Progenitor cell of endocrine pancreas (in vitro differentiated cells): ENCODE data around the gene NDUFS6. TPM values are rescaled to one million over a fixed set of nuclear protein-coding genes. Genes with fewer than 3 reads are reported as not detected.
"Not testable (repeated sequence)": the region's sequence is repeated elsewhere in the genome, so short reads cannot be mapped to it uniquely, and the experiment has no call there.

Experiments
- DNase-seq: peaks from one replicate; pipeline ENCODE4 v3.0.0; 2021; ENCODE audit warnings: low spot score; ENCODE audit not compliant: unreplicated experiment
- H3K27ac Mint-ChIP-seq: 2 replicates; pipeline ENCODE4 v1.8.0; 2021; ENCODE audit warnings: mild to moderate bottlenecking, moderate library complexity, mixed read lengths
- H3K27me3 Mint-ChIP-seq: 2 replicates; pipeline ENCODE4 v1.8.0; 2021; ENCODE audit warnings: mixed read lengths
- H3K36me3 Mint-ChIP-seq: 2 replicates; pipeline ENCODE4 v1.8.0; 2022; ENCODE audit warnings: mixed read lengths; ENCODE audit not compliant: insufficient read depth
- H3K4me1 Mint-ChIP-seq: 2 replicates; pipeline ENCODE4 v1.8.0; 2021; ENCODE audit warnings: low read depth, mixed read lengths
- H3K4me3 Mint-ChIP-seq: 2 replicates; pipeline ENCODE4 v1.8.0; 2021; ENCODE audit warnings: low read depth, mild to moderate bottlenecking, moderate library complexity, mixed read lengths
- H3K9me3 Mint-ChIP-seq: 2 replicates; pipeline ENCODE4 v1.8.0; 2021; ENCODE audit warnings: low read depth, mixed read lengths
- CTCF ChIP-seq: fragments of 200-600 bp; sonication (generic); IDR thresholded peaks from one replicate; pipeline ENCODE4 v1.5.0; 2021; ENCODE audit warnings: antibody characterized with exemption, mild to moderate bottlenecking; ENCODE audit not compliant: unreplicated experiment
- total RNA-seq: library from RNA; stranded (reverse); gene quantifications from 2 replicates; pipeline ENCODE4 v1.2.1, GENCODE V29; 2021

NDUFS6 gene
- total RNA-seq, 1 donor from 2014 or later: 36.4 TPM

GRCh38 chr5:1810581-1811101, 9.4 kb downstream of the NDUFS6 start:
- H3K4me1 Mint-ChIP-seq: no peaks in the 10 kb centered on the region
- TF ChIP-seq CTCF: no peak
- DNase-seq: no peak
- no peaks in the 10 kb centered on the region for H3K27me3 Mint-ChIP-seq
- peaks cover 30% of the 10 kb centered on the region for H3K36me3 Mint-ChIP-seq
- H3K9me3 Mint-ChIP-seq: no peaks in the 10 kb centered on the region
- no peak overlapping the region for H3K27ac Mint-ChIP-seq
- H3K4me3 Mint-ChIP-seq: no peak overlapping the region

- no peak overlapping the region for H3K27ac Mint-ChIP-seq
- H3K4me1 Mint-ChIP-seq: no peaks in the 10 kb centered on the region
- H3K36me3 Mint-ChIP-seq: peaks cover 42% of the 10 kb centered on the region
- H3K9me3 Mint-ChIP-seq: no peaks in the 10 kb centered on the region
- H3K27me3 Mint-ChIP-seq: no peaks in the 10 kb centered on the region
- no peak for TF ChIP-seq CTCF
- DNase-seq: no peak
- H3K4me3 Mint-ChIP-seq: no peak overlapping the region
Measured at GRCh38 chr5:1814183-1815020, 13.2 kb downstream of the NDUFS6 start.

- DNase-seq: no peak
- peaks cover 42% of the 10 kb centered on the region for H3K36me3 Mint-ChIP-seq
- H3K27me3 Mint-ChIP-seq: no peaks in the 10 kb centered on the region
- no peaks in the 10 kb centered on the region for H3K9me3 Mint-ChIP-seq
- no peak overlapping the region for H3K4me3 Mint-ChIP-seq
- no peak for TF ChIP-seq CTCF
- H3K27ac Mint-ChIP-seq: no peak overlapping the region
- no peaks in the 10 kb centered on the region for H3K4me1 Mint-ChIP-seq
Measured at GRCh38 chr5:1815071-1815786, 14.0 kb downstream of the NDUFS6 start.

- Mint-ChIP-seq H3K4me3 (no peak overlapping the region), H3K27me3 (no peaks in the 10 kb centered on the region), H3K4me1 (no peaks in the 10 kb centered on the region), H3K36me3 (peaks cover 41% of the 10 kb centered on the region), H3K27ac (no peak overlapping the region), H3K9me3 (no peaks in the 10 kb centered on the region)
- no peak for TF ChIP-seq CTCF
- DNase-seq: no peak
Measured at GRCh38 chr5:1815881-1816292, 14.7 kb downstream of the NDUFS6 start.

DNA sequence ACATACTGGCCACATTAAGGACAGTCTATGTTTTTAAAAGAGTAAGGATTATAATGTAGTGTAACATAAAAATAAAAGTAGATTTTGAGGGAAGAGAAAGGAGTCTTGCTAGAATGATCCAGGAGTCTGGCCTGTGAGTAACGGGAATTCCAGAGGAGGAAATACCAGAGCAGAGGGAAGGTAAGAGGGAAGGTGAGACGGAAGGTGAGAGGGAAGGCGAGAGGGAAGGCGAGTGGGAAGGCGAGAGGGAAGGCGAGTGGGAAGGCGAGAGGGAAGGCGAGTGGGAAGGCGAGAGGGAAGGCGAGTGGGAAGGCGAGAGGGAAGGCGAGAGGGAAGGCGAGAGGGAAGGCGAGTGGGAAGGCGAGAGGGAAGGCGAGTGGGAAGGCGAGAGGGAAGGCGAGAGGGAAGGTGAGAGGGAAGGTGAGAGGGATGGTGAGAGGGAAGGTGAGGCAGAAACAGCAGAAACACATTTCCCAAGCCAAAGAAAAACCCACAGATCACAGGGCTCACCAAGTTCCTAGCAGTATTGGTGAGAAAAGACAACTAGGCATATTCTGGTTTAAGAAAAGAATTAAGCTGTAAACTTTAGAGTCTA, 15.4 kb downstream of the NDUFS6 start:
- not testable (repeated sequence) for H3K9me3 Mint-ChIP-seq, H3K27ac Mint-ChIP-seq, H3K4me3 Mint-ChIP-seq, H3K4me1 Mint-ChIP-seq, H3K27me3 Mint-ChIP-seq, DNase-seq
- H3K36me3 Mint-ChIP-seq: peaks cover 43% of the 10 kb centered on the region
